GM12873 (cell line): ENCODE data around the gene ISG15.

Source experiments
- CTCF ChIP-seq: IDR thresholded peaks from 2 replicates; pipeline ENCODE4 v1.5.1; 2012; ENCODE audit warnings: low read depth, mild to moderate bottlenecking, moderate library complexity, low read length, control low read depth; ENCODE audit not compliant: insufficient read depth; ENCODE audit errors: missing control alignments

ISG15 gene

GRCh38 chr1:995665-996633 is 17.3 kb upstream of the ISG15 start:
- TF ChIP-seq CTCF: no peak

GRCh38 chr1:996851-997712 is 16.2 kb upstream of the ISG15 start:
- no peak for TF ChIP-seq CTCF

- no peak for TF ChIP-seq CTCF
Measured at GRCh38 chr1:997713-997992, 15.6 kb upstream of the ISG15 start.

GRCh38 chr1:997993-998744 is 15.1 kb upstream of the ISG15 start:
- TF ChIP-seq CTCF: no peak

GRCh38 chr1:998745-998994 is 14.6 kb upstream of the ISG15 start:
- no peak for TF ChIP-seq CTCF

- no peak for TF ChIP-seq CTCF
Measured at GRCh38 chr1:998995-999724, 14.1 kb upstream of the ISG15 start.
